GM12892 (cell line): ENCODE data around the gene KCNT1.

Experiments used
- POLR2A ChIP-seq: IDR thresholded peaks from 2 replicates; pipeline ENCODE4 v1.6.1; 2011; ENCODE audit warnings: low read depth, low read length, control low read depth
- POLR2AphosphoS5 ChIP-seq: IDR thresholded peaks from 2 replicates; pipeline ENCODE4 v1.6.1; 2011; ENCODE audit warnings: low read depth, low read length, control low read depth

DNA sequence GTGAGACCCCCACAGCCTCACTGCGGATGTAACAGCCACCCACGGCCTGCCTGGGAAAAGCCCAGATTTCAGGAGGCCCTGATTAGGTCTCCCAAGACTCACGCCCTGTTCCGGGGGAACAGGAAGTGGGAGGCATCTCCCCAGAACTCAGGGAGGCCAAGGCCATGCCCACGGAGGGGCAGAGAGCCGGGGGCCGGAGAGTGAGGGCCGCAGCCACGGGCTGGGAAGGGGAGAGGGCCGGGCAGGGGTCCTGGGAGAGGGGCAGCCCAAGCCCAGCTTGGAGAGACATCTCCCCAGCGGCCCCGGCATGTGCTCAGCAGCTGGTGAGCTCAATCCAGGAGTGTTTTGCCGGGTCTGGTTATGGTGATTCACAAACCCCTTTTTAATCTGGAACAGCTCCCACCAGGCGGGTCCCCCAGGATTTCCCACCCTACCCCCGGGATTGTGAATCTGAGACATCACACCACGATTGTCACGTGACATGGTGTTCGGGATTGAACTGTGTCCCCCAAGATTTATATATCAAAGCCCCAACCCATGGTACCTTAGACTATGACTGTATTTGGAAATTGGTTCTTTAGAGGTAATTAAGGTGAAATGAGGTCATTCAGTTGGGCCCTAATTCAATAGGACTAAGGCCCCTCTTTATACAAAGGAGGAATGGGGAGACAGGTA, 26.6 kb downstream of the KCNT1 start:
- TF ChIP-seq POLR2A: no peak
- no peak for TF ChIP-seq POLR2AphosphoS5
